ENCODE results near the gene COL6A2.

The COL6A2 gene

DNA sequence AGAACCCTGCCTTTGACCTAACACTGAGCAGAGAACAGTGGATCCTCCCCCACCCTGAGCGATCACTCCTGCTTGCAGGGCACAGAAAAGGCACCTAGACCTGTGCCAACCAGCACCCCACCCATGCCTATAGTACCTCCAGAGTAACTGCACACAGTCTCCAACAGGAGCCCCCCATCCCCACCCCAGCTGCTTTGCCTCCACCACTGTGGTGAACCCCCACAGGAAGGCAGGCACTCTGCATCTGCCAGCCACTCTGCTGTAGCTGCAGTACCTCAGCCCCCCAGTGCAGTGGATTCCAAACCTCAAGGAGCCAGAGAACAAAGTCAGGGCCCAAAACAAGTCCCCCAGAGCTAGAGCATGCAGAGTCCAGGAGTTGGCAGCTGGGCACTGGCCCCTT lies 75.7 kb downstream of the COL6A2 start:
- TF ChIP-seq EGR1 (IDR thresholded peaks at IDR 0.05) (no peak), NFIC (IDR thresholded peaks at IDR 0.05) (no peak), TAF1 (IDR thresholded peaks at IDR 0.05; ENCODE audit: low read depth) (no peak), CREB1 (IDR thresholded peaks at IDR 0.05; ENCODE audit: low read depth) (no peak), CEBPB (IDR thresholded peaks at IDR 0.05) (no peak)
- TF ChIP-seq, protein P1, sequence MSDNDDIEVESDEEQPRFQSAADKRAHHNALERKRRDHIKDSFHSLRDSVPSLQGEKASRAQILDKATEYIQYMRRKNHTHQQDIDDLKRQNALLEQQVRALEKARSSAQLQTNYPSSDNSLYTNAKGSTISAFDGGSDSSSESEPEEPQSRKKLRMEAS (IDR thresholded peaks at IDR 0.05), result no peak

DNA sequence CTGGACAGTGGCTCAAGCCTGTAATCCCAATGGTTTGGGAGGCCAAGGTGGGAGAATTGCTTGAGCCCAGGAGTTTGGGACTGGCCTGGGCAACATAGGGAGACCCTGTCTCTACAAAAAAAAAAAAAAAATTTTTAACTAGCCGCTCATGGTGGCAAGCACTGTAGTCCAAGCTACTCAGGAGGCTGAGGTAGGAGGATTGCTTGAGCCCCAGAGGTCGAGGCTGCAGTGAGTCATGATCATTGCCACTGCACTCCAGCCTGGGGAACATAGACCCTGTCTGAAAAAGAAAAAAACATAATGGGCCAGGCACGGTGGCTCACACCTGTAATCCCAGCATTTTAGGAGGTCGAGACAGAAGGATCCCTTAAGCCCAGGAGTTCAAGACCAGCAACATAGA lies 81.0 kb downstream of the COL6A2 start:
- no peak for TF ChIP-seq EP300 (IDR thresholded peaks at IDR 0.05; ENCODE audit: borderline replicate concordance)
- TF ChIP-seq, protein P2, sequence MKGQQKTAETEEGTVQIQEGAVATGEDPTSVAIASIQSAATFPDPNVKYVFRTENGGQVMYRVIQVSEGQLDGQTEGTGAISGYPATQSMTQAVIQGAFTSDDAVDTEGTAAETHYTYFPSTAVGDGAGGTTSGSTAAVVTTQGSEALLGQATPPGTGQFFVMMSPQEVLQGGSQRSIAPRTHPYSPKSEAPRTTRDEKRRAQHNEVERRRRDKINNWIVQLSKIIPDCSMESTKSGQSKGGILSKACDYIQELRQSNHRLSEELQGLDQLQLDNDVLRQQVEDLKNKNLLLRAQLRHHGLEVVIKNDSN (IDR thresholded peaks at IDR 0.05), result no peak
- TF ChIP-seq CEBPB (IDR thresholded peaks at IDR 0.05), result no peak
- TF ChIP-seq, protein P1 (IDR thresholded peaks at IDR 0.05), result no peak
- TF ChIP-seq TEAD4 (IDR thresholded peaks at IDR 0.05), result no peak
- TF ChIP-seq, protein P3, sequence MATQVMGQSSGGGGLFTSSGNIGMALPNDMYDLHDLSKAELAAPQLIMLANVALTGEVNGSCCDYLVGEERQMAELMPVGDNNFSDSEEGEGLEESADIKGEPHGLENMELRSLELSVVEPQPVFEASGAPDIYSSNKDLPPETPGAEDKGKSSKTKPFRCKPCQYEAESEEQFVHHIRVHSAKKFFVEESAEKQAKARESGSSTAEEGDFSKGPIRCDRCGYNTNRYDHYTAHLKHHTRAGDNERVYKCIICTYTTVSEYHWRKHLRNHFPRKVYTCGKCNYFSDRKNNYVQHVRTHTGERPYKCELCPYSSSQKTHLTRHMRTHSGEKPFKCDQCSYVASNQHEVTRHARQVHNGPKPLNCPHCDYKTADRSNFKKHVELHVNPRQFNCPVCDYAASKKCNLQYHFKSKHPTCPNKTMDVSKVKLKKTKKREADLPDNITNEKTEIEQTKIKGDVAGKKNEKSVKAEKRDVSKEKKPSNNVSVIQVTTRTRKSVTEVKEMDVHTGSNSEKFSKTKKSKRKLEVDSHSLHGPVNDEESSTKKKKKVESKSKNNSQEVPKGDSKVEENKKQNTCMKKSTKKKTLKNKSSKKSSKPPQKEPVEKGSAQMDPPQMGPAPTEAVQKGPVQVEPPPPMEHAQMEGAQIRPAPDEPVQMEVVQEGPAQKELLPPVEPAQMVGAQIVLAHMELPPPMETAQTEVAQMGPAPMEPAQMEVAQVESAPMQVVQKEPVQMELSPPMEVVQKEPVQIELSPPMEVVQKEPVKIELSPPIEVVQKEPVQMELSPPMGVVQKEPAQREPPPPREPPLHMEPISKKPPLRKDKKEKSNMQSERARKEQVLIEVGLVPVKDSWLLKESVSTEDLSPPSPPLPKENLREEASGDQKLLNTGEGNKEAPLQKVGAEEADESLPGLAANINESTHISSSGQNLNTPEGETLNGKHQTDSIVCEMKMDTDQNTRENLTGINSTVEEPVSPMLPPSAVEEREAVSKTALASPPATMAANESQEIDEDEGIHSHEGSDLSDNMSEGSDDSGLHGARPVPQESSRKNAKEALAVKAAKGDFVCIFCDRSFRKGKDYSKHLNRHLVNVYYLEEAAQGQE (IDR thresholded peaks at IDR 0.05; ENCODE audit: low read depth), result no peak
- TF ChIP-seq TAF1 (IDR thresholded peaks at IDR 0.05; ENCODE audit: low read depth), result no peak
- no peak for TF ChIP-seq CREB1 (IDR thresholded peaks at IDR 0.05; ENCODE audit: low read depth)
- no peak for TF ChIP-seq EGR1 (IDR thresholded peaks at IDR 0.05)

Measured in Ishikawa (cell line).